HG03066 (cell line): ENCODE results near the gene MBD3L1.

ENCODE experiments used
- ATAC-seq: cut with Tn5 transposase; IDR thresholded peaks from one replicate; pipeline ENCODE4 v1.9.1; 2021; ENCODE audit warnings: low read depth; ENCODE audit not compliant: unreplicated experiment

Gene MBD3L1

GRCh38 chr19:8877854-8878705 lies 45.9 kb downstream of the MBD3L1 start:
- ATAC-seq, result no peak

GRCh38 chr19:8880868-8881488 lies 48.8 kb downstream of the MBD3L1 start:
- ATAC-seq, result no peak

DNA sequence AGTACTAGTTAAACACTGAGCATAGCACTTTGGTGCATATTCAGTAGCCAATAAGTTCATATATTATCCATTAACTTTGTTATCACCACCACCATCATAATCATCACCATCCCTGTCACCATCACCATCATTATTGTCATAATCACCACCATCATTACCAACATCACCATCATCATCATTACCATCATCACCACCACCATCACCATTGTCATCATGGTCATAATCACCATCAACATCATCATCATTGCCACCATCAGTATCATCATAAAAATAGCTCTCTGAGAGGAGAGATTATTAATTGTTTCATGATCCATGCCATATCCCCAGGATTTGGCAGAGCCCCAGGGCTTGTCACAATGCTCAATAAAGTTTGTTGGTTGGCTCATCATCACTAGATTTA lies 49.3 kb downstream of the MBD3L1 start:
- no peak for ATAC-seq

DNA sequence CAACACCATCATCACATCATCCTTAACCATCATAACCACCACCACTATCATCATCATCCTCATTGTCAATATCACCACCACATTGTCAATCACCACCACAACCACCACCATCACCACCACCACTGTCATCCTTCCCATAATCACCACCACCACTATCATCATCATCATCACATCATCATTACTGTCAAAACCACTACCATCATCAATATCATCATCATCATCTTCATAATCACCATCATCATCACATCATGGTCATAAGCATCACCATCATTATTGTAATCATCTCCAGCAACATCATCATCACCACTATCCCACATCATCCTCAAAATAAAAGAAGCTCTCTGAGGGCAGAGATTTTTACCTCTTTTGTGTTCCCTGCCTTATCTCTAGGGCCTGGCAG lies 52.2 kb downstream of the MBD3L1 start:
- no peak for ATAC-seq

DNA sequence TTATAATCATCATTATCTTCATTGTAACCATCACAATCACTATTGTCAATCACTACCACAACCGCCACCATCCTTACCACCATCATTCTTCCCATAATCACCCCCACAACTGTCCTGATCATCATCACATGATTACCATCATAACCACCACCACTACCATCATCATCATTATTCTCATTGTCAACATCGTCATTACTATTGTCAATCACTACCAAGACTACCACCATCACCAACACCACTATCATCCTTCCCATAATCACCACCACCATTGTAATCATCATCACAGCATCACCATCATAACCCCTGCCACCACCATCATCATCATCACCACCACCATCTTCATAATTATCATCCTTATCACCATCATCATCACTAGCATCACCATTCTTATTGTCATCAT lies 55.2 kb downstream of the MBD3L1 start:
- ATAC-seq, result no peak

GRCh38 chr19:8890260-8890659 lies 58.1 kb downstream of the MBD3L1 start:
- ATAC-seq, result no peak
